DND-41 (cell line): ENCODE results near the gene ST6GALNAC3.

Source experiments
- CTCF ChIP-seq: IDR thresholded peaks from 2 replicates; pipeline ENCODE4 v1.5.1; 2012; ENCODE audit warnings: borderline replicate concordance, low read length, moderate library complexity, mild to moderate bottlenecking; ENCODE audit not compliant: poor library complexity, severe bottlenecking; ENCODE audit errors: extremely low read depth
- EZH2 ChIP-seq: IDR thresholded peaks from 3 replicates; pipeline ENCODE4 v1.6.1; 2012; ENCODE audit warnings: borderline replicate concordance, low read depth, mild to moderate bottlenecking, moderate library complexity, low read length, inconsistent platforms; ENCODE audit not compliant: severe bottlenecking

- no peak for TF ChIP-seq CTCF
- no peak for TF ChIP-seq EZH2
These were observed 43.0 kb upstream of the ST6GALNAC3 start for GRCh38 chr1:76031496-76031895.
